ENCODE results near the gene CCDC188. TPM values are rescaled to one million over a fixed set of nuclear protein-coding genes. Genes with fewer than 3 reads are reported as not detected.

Gene CCDC188
- total and polyA plus RNA-seq, 9 of the 15 experiments (the other 6 are each of a cell fraction or from before 2014, with no cell fraction given): not detected

GRCh38 chr22:20131859-20132685 lies 18.8 kb downstream of the CCDC188 start (continued):
- TF ChIP-seq KLF16 (IDR thresholded peaks at IDR 0.05) (no peak), ZNF644 (tag; IDR thresholded peaks at IDR 0.05; ENCODE audit: low read depth) (no peak), ZC3H8 (IDR thresholded peaks at IDR 0.05) (no peak), HMG20A (CRISPR knock-in tag; conservative IDR thresholded peaks at IDR 0.05) (no peak), MTA3 (IDR thresholded peaks at IDR 0.05; ENCODE audit: borderline replicate concordance) (peak; percentile 88), CBX3 (IDR thresholded peaks at IDR 0.05; ENCODE audit: borderline replicate concordance in 1 of 2, low read length in 2 of 2) (0 out of 3 replicates have a peak, but pooled peaks of 1 of the 2 experiments have one; percentile 13), TCF7L2 (IDR thresholded peaks at IDR 0.05; ENCODE audit: low read depth, low read length) (no peak), HNRNPK (IDR thresholded peaks at IDR 0.05; ENCODE audit: low read depth, low read length, poor library complexity, severe bottlenecking) (no peak), ZNF212 (CRISPR knock-in tag; IDR thresholded peaks at IDR 0.05) (no peak), THRAP3 (IDR thresholded peaks at IDR 0.05; ENCODE audit: borderline replicate concordance) (no peak), FOSL1 (tag; conservative IDR thresholded peaks at IDR 0.05) (no peak; the same call in 1 of the 2 replicates), MYNN (IDR thresholded peaks at IDR 0.05) (no peak), MYNN (CRISPR knock-in tag; IDR thresholded peaks at IDR 0.05) (no peak), PHF8 (IDR thresholded peaks at IDR 0.05; ENCODE audit: borderline replicate concordance, low read length) (no peak; the same call in 1 of the 2 replicates), CBFA2T3 (IDR thresholded peaks at IDR 0.05) (no peak)
- TF ChIP-seq, protein P1, sequence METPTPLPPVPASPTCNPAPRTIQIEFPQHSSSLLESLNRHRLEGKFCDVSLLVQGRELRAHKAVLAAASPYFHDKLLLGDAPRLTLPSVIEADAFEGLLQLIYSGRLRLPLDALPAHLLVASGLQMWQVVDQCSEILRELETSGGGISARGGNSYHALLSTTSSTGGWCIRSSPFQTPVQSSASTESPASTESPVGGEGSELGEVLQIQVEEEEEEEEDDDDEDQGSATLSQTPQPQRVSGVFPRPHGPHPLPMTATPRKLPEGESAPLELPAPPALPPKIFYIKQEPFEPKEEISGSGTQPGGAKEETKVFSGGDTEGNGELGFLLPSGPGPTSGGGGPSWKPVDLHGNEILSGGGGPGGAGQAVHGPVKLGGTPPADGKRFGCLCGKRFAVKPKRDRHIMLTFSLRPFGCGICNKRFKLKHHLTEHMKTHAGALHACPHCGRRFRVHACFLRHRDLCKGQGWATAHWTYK (CRISPR knock-in tag; IDR thresholded peaks at IDR 0.05): 0 out of 2 replicates have a peak, but pooled peaks have one; percentile 39
- TF ChIP-seq, protein P2, sequence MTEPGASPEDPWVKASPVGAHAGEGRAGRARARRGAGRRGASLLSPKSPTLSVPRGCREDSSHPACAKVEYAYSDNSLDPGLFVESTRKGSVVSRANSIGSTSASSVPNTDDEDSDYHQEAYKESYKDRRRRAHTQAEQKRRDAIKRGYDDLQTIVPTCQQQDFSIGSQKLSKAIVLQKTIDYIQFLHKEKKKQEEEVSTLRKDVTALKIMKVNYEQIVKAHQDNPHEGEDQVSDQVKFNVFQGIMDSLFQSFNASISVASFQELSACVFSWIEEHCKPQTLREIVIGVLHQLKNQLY (CRISPR knock-in tag; conservative IDR thresholded peaks at IDR 0.05): peak in 1 of 2 experiments; percentile 83; a peak in 1 of 4 replicates
- TF ChIP-seq, protein P3, sequence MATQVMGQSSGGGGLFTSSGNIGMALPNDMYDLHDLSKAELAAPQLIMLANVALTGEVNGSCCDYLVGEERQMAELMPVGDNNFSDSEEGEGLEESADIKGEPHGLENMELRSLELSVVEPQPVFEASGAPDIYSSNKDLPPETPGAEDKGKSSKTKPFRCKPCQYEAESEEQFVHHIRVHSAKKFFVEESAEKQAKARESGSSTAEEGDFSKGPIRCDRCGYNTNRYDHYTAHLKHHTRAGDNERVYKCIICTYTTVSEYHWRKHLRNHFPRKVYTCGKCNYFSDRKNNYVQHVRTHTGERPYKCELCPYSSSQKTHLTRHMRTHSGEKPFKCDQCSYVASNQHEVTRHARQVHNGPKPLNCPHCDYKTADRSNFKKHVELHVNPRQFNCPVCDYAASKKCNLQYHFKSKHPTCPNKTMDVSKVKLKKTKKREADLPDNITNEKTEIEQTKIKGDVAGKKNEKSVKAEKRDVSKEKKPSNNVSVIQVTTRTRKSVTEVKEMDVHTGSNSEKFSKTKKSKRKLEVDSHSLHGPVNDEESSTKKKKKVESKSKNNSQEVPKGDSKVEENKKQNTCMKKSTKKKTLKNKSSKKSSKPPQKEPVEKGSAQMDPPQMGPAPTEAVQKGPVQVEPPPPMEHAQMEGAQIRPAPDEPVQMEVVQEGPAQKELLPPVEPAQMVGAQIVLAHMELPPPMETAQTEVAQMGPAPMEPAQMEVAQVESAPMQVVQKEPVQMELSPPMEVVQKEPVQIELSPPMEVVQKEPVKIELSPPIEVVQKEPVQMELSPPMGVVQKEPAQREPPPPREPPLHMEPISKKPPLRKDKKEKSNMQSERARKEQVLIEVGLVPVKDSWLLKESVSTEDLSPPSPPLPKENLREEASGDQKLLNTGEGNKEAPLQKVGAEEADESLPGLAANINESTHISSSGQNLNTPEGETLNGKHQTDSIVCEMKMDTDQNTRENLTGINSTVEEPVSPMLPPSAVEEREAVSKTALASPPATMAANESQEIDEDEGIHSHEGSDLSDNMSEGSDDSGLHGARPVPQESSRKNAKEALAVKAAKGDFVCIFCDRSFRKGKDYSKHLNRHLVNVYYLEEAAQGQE (IDR thresholded peaks at IDR 0.05; ENCODE audit: borderline replicate concordance): no peak; the same call in 1 of the 2 replicates
- TF ChIP-seq, protein P3 (CRISPR knock-in tag; IDR thresholded peaks at IDR 0.05; ENCODE audit: low read depth): no peak
